Measurements from ENCODE around the gene YWHAE. TPM values are rescaled to one million over a fixed set of nuclear protein-coding genes. Genes with fewer than 3 reads are reported as not detected.
"Not testable (repeated sequence)": the region's sequence is repeated elsewhere in the genome, so short reads cannot be mapped to it uniquely, and the experiment has no call there.

The YWHAE gene
- total and polyA plus RNA-seq, 2 experiments from 2014 or later = 658 to 2,297 TPM

GRCh38 chr17:1384905-1385435 lies 15.1 kb downstream of the YWHAE start:
- TF ChIP-seq CTCF (IDR thresholded peaks at IDR 0.05; ENCODE audit: low read depth, low read length) = no peak
- DNase-seq (ENCODE audit: low read depth in 1 of 2, low spot score in 1 of 2) = peak in 1 of 2 donors; percentile 46
- Histone ChIP-seq H3K4me1 (ENCODE audit: low read depth) (peaks cover 25% of the 10 kb centered on the region), H3K4me3 (no peak overlapping the region), H3K27me3 (no peaks in the 10 kb centered on the region), H3K36me3 (no peaks in the 10 kb centered on the region), H3K27ac (peak overlapping the region; percentile 65), H3K9me3 (ENCODE audit: low read depth) (no peaks in the 10 kb centered on the region)

DNA sequence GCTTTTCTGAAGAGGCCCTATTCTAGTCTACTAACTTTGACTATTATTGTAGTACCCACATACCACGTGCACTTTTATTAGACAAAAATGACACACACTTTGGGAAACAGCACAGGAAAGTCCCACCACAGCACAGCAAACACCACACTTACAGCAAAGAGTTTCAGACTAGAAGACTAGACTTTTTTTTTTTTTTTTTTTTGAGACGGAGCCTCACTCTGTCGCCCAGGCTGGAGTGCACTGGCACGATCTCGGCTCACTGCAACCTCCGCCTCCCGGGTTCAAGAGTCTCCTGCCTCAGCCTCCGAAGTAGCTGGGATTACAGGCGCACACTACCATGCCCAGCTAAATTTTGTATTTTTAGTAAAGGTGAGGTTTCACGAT lies 20.1 kb downstream of the YWHAE start:
- no peak for TF ChIP-seq CTCF (IDR thresholded peaks at IDR 0.05; ENCODE audit: low read depth, low read length)
- no peaks in the 10 kb centered on the region for H3K9me3 ChIP-seq (ENCODE audit: low read depth)
- peak overlapping the region; percentile 69 for H3K27ac ChIP-seq
- H3K36me3 ChIP-seq = no peaks in the 10 kb centered on the region
- H3K4me3 ChIP-seq = no peak overlapping the region
- H3K4me1 ChIP-seq (ENCODE audit: low read depth) = peaks cover 24% of the 10 kb centered on the region
- DNase-seq (ENCODE audit: low read depth in 1 of 2, low spot score in 1 of 2) = no peak
- H3K27me3 ChIP-seq = no peaks in the 10 kb centered on the region

- no peaks in the 10 kb centered on the region for H3K9me3 ChIP-seq (ENCODE audit: low read depth)
- peak overlapping the region; percentile 69 for H3K27ac ChIP-seq
- no peaks in the 10 kb centered on the region for H3K27me3 ChIP-seq
- no peak overlapping the region for H3K4me3 ChIP-seq
- no peak for DNase-seq (ENCODE audit: low read depth in 1 of 2, low spot score in 1 of 2)
- no peaks in the 10 kb centered on the region for H3K36me3 ChIP-seq
- no peak for TF ChIP-seq CTCF (IDR thresholded peaks at IDR 0.05; ENCODE audit: low read depth, low read length)
- H3K4me1 ChIP-seq (ENCODE audit: low read depth) = peaks cover 24% of the 10 kb centered on the region
Measured at GRCh38 chr17:1379208-1379929, 20.7 kb downstream of the YWHAE start.

- DNase-seq (ENCODE audit: low read depth in 1 of 2, low spot score in 1 of 2); H3K4me3 ChIP-seq; H3K27ac ChIP-seq; H3K36me3 ChIP-seq; H3K9me3 ChIP-seq (ENCODE audit: low read depth); H3K27me3 ChIP-seq: not testable (repeated sequence)
- H3K4me1 ChIP-seq (ENCODE audit: low read depth) = peaks cover 24% of the 10 kb centered on the region
Measured at GRCh38 chr17:1378476-1378860, 21.6 kb downstream of the YWHAE start.

GRCh38 chr17:1377334-1377733 lies 22.7 kb downstream of the YWHAE start:
- H3K4me1 ChIP-seq (ENCODE audit: low read depth) = peaks cover 24% of the 10 kb centered on the region
- no peak overlapping the region for H3K4me3 ChIP-seq
- no peaks in the 10 kb centered on the region for H3K36me3 ChIP-seq
- no peak for TF ChIP-seq CTCF (IDR thresholded peaks at IDR 0.05; ENCODE audit: low read depth, low read length)
- DNase-seq (ENCODE audit: low read depth in 1 of 2, low spot score in 1 of 2) = no peak
- H3K27me3 ChIP-seq = no peaks in the 10 kb centered on the region
- H3K27ac ChIP-seq = no peak overlapping the region
- no peaks in the 10 kb centered on the region for H3K9me3 ChIP-seq (ENCODE audit: low read depth)

- Histone ChIP-seq H3K36me3 (no peaks in the 10 kb centered on the region), H3K27ac (peak overlapping the region; percentile 42), H3K27me3 (no peaks in the 10 kb centered on the region), H3K9me3 (ENCODE audit: low read depth) (no peaks in the 10 kb centered on the region), H3K4me1 (ENCODE audit: low read depth) (peaks cover 35% of the 10 kb centered on the region), H3K4me3 (no peak overlapping the region)
- DNase-seq (ENCODE audit: low read depth in 1 of 2, low spot score in 1 of 2) = no peak
- TF ChIP-seq CTCF (IDR thresholded peaks at IDR 0.05; ENCODE audit: low read depth, low read length) = no peak
Measured at GRCh38 chr17:1376061-1376460, 24.0 kb downstream of the YWHAE start.

Data from cardiac muscle cell (in vitro differentiated cells and primary cell).